Measurements from ENCODE around the gene KLC1. TPM values are rescaled to one million over a fixed set of nuclear protein-coding genes. Genes with fewer than 3 reads are reported as not detected.

The KLC1 gene
- total RNA-seq, 1 experiment from 2014 or later = 306 TPM

GRCh38 chr14:103685276-103686211 lies 56.5 kb downstream of the KLC1 start:
- Histone ChIP-seq H2AFZ (ENCODE audit: low read length) (no peak overlapping the region), H4K20me1 (ENCODE audit: low read length) (0 out of 2 replicates have a peak, but pooled peaks cover 4% of the 10 kb centered on the region), H3K36me3 (ENCODE audit: low read depth, low read length) (peaks cover 57% of the 10 kb centered on the region), H3K27ac (ENCODE audit: low read length) (no peak overlapping the region), H3K9me2 (replicated peaks; ENCODE audit: low read length) (no peaks in the 10 kb centered on the region), H3K9me3 (ENCODE audit: low read length) (no peaks in the 10 kb centered on the region), H3K79me2 (ENCODE audit: low read length) (no peaks in the 10 kb centered on the region; the same call in 1 of the 2 replicates), H3K4me1 (ENCODE audit: insufficient read depth, low read length) (no peaks in the 10 kb centered on the region), H3K9ac (ENCODE audit: low read length) (no peak overlapping the region), H3K4me3 (ENCODE audit: low read length) (no peak overlapping the region), H3K4me2 (ENCODE audit: low read length) (no peak overlapping the region), H3K27me3 (ENCODE audit: low read length) (no peaks in the 10 kb centered on the region), H3F3A (ENCODE audit: low read length, unreplicated experiment) (peaks cover 4% of the 10 kb centered on the region)
- ChIA-PET POLR2A (ENCODE audit: unreplicated experiment) (no interaction called here), CTCF (no interaction called here)
- no peak for DNase-seq
- no peak for ATAC-seq
- BruUV-seq (replicated peaks) = no TSS peak
- intact Hi-C loops (cut with micrococcal nuclease) = no loop called here
- TF ChIP-seq EZH2 (IDR thresholded peaks at IDR 0.05; ENCODE audit: low read length, unreplicated experiment) (no peak), CTCF (conservative IDR thresholded peaks at IDR 0.05; ENCODE audit: low read depth, low read length) (no peak), EZH2phosphoT487 (IDR thresholded peaks at IDR 0.05; ENCODE audit: borderline replicate concordance, low read length) (no peak)

- ChIA-PET POLR2A (ENCODE audit: unreplicated experiment) (interaction anchor here (0.6 kb wide), 1 partner anchor 9 kb away, joined by 5 read pairs; no protein-coding TSS in a partner anchor), CTCF (interaction anchor here (0.6 kb wide), 1 partner anchor 700 kb away, joined by 3 read pairs; no protein-coding TSS in a partner anchor)
- H3K79me2 ChIP-seq (ENCODE audit: low read length) = no peaks in the 10 kb centered on the region; the same call in 1 of the 2 replicates
- H3K27ac ChIP-seq (ENCODE audit: low read length) = no peak overlapping the region
- H3K36me3 ChIP-seq (ENCODE audit: low read depth, low read length) = peaks cover 45% of the 10 kb centered on the region
- TF ChIP-seq EZH2phosphoT487 (IDR thresholded peaks at IDR 0.05; ENCODE audit: borderline replicate concordance, low read length) (no peak), EZH2 (IDR thresholded peaks at IDR 0.05; ENCODE audit: low read length, unreplicated experiment) (no peak), CTCF (conservative IDR thresholded peaks at IDR 0.05; ENCODE audit: low read depth, low read length) (no peak)
- H3K9me2 ChIP-seq (replicated peaks; ENCODE audit: low read length) = no peaks in the 10 kb centered on the region
- BruUV-seq (replicated peaks) = no TSS peak
- DNase-seq (no peak), ATAC-seq (no peak)
- no peak overlapping the region for H3K4me3 ChIP-seq (ENCODE audit: low read length)
- H4K20me1 ChIP-seq (ENCODE audit: low read length) = 0 out of 2 replicates have a peak, but pooled peaks cover 4% of the 10 kb centered on the region
- H3K9me3 ChIP-seq (ENCODE audit: low read length) = no peaks in the 10 kb centered on the region
- no peaks in the 10 kb centered on the region for H3K27me3 ChIP-seq (ENCODE audit: low read length)
- H3K4me2 ChIP-seq (ENCODE audit: low read length) = no peak overlapping the region
- peaks cover 4% of the 10 kb centered on the region for H3F3A ChIP-seq (ENCODE audit: low read length, unreplicated experiment)
- no peak overlapping the region for H3K9ac ChIP-seq (ENCODE audit: low read length)
- intact Hi-C loops (cut with micrococcal nuclease) = no loop called here
- H2AFZ ChIP-seq (ENCODE audit: low read length) = no peak overlapping the region
- 0 out of 2 replicates have a peak, but pooled peaks cover 2% of the 10 kb centered on the region for H3K4me1 ChIP-seq (ENCODE audit: insufficient read depth, low read length)
These were observed 57.9 kb downstream of the KLC1 start for GRCh38 chr14:103686831-103687485.

All from PC-3 (cell line).